22Rv1 (cell line): ENCODE data around the gene TYRO3.

Source experiments
- H3K27ac ChIP-seq: fragments of 450-650 bp; 2 replicates; pipeline ENCODE4 v1.5.1; 2017
- CTCF ChIP-seq: fragments of 450-650 bp; IDR thresholded peaks from 2 replicates; pipeline ENCODE4 v1.5.1; 2017; ENCODE audit warnings: mild to moderate bottlenecking
- ZFX ChIP-seq: fragments of 450-650 bp; IDR thresholded peaks from 2 replicates; pipeline ENCODE4 v1.6.1; 2017; ENCODE audit warnings: antibody characterized with exemption, borderline replicate concordance

The TYRO3 gene

GRCh38 chr15:41561777-41562145 lies 2.7 kb downstream of the TYRO3 start:
- TF ChIP-seq CTCF: no peak
- no peak for TF ChIP-seq ZFX
- H3K27ac ChIP-seq: no peak overlapping the region

GRCh38 chr15:41562244-41562643 lies 3.2 kb downstream of the TYRO3 start:
- H3K27ac ChIP-seq: no peak overlapping the region
- TF ChIP-seq ZFX (no peak), CTCF (no peak)

GRCh38 chr15:41562784-41563198 lies 3.8 kb downstream of the TYRO3 start:
- no peak overlapping the region for H3K27ac ChIP-seq
- TF ChIP-seq ZFX: no peak
- TF ChIP-seq CTCF: no peak

- H3K27ac ChIP-seq: no peak overlapping the region
- no peak for TF ChIP-seq ZFX
- TF ChIP-seq CTCF: no peak
Measured at GRCh38 chr15:41564286-41564959, 5.4 kb downstream of the TYRO3 start.

GRCh38 chr15:41564960-41565502 lies 6.0 kb downstream of the TYRO3 start:
- TF ChIP-seq ZFX: no peak
- TF ChIP-seq CTCF: no peak
- H3K27ac ChIP-seq: no peak overlapping the region

DNA sequence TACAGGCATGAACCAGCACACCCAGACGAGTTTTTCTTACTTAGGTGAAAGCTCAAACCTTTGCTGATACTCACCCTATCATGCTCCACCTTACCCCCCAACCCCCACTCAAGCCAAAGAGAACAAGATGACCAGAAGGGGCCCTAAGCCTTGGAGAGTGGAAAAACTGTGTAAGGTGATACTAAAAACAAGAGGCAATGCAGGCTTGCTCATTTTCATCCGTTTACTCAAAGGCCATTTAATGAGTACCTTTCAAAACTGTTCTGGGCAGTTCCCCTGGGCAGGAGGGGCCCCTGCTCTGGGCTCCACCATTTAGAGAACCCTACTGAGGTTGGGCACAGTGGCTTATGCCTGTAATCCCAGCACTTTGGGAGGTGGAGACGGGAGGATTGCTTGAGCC lies 6.7 kb downstream of the TYRO3 start:
- H3K27ac ChIP-seq: no peak overlapping the region
- TF ChIP-seq CTCF: no peak
- TF ChIP-seq ZFX: no peak

- H3K27ac ChIP-seq: no peak overlapping the region
- no peak for TF ChIP-seq ZFX
- no peak for TF ChIP-seq CTCF
Measured at GRCh38 chr15:41566121-41566885, 7.3 kb downstream of the TYRO3 start.
